GM18517 (cell line): ENCODE measurements around the gene YOD1.
"Not testable (repeated sequence)": the region's sequence is repeated elsewhere in the genome, so short reads cannot be mapped to it uniquely, and the experiment has no call there.

ENCODE experiments used
- ATAC-seq: cut with Tn5 transposase; IDR thresholded peaks from one replicate; pipeline ENCODE4 v1.9.1; 2021; ENCODE audit warnings: mild to moderate bottlenecking, moderate library complexity; ENCODE audit not compliant: unreplicated experiment

Gene YOD1

DNA sequence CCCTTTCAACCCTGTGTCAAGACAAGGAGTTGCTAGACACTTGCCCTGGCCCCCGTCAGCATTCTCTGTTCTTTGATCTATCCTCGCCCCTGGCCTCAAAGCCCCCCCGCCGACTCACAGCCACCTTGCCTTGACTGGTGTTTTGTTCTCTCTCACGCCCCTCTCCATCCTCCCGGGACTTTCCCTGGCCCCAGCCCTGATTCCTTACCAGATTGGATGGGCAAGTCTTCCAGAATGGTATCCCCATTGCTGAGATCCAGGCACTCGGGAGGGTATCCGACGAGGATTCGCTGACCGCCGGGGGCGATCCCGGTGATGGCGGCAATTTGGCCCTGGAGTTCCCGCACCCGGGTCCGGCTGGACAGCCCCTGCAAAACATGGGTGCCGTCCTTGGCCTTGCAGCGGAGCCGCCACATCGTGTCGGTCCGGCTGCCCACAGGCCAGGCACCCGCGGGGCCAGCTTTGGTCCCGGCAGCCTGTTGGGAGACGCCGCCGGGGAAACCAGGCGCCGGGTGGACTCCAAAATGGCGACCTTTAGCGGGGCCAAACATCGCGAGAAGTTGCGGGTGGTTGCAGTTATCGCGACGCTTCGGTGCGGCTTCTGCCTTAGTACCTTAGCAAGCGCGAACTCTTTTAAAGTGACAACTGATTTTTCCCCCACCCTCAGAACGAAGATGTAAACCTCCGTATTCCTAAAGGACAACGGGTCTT lies 373 bp downstream of the YOD1 start:
- ATAC-seq: peak; percentile 47

DNA sequence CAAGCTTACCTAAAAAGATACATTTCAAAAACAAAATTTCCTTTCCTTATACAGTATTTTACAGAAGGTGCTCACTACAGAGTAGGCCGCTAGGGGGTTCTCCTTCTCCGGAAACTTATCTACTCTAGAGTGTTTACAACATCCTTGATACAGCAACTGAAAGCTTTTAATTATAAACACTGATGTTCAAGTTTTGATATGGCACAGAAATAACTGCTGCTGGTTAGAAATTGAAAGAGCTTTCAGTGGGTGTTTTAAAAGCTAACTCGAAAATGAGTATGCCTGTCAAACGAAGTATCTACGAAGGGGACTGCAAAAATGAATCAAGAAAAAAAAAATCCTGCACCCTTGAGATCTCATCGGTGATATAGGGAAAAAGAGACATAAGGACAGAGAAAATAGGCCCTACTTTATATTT lies 1.0 kb downstream of the YOD1 start:
- peak; percentile 39 for ATAC-seq

DNA sequence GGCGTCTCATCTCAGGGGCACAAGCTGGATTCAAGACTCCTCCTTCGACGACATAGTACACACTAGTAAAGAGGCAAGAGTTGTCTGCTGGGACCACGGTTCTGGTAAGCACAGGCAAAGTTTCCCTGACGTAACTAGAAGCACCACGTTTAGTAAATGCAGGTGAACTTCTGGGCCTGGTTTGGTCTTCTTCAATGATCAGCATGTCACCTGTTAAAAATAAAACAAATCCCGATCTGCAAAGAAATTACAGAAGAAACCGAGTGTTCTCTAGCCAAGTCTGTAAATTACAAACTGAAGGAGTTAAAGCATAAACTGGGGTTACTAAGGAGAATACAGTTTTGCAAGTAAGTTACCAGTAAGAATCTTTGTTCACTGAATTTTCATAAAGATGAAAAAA lies 1.5 kb downstream of the YOD1 start:
- no peak for ATAC-seq

DNA sequence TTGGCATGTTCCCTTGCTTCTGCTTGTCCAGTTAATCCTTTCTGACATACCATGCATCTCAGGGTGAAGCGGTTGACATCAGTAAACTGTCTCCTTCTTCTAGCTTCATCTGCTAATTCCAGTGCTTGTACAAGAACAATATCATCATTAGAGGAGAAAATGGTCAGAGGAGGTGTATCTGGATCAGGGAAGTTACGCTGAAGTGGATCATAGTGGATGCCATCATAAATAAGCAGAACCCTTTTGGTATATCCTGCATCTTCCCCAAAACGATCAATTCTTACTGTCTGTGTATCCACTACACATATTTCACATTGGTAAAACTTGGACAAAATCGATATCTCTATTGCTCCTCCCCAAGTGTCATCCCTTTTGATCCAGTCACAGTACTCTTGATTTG lies 2.0 kb downstream of the YOD1 start:
- no peak for ATAC-seq

DNA sequence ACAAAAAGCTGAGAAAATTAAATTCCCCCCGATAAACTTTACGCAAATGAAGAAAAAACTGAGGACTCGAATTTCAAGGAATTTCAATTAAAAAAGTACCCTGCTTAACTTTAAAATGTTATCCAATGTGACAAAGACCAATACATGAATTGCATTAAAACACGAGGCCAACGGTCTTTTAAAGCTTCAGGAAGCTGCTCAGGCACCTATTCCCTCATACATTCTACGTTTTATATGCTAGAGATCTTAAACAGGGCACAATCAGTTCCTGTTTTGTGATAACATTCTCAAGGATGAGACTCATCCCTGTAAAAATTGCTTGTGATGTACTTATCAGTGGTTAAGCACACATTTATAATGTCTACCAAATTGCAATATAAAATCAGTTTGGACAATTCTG lies 3.0 kb downstream of the YOD1 start:
- no peak for ATAC-seq

DNA sequence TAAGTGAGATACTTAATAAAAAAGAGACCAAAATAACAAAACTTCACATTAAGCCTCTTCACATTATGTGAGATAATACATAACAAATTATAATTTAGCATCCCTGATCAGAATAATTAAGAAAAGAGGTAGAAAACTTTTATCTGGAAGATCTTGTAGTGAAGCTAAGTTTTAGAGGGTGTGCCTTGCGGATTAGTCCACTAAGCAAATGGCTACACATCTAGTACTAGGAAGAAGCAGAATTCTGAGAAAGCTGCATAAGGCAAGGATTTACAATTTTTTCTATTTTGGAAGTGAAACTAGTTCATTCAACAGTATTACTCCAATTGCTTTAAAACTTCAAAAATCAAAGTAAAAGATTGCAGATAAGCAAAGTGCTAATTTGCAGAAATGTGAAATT lies 3.5 kb downstream of the YOD1 start:
- ATAC-seq: no peak

DNA sequence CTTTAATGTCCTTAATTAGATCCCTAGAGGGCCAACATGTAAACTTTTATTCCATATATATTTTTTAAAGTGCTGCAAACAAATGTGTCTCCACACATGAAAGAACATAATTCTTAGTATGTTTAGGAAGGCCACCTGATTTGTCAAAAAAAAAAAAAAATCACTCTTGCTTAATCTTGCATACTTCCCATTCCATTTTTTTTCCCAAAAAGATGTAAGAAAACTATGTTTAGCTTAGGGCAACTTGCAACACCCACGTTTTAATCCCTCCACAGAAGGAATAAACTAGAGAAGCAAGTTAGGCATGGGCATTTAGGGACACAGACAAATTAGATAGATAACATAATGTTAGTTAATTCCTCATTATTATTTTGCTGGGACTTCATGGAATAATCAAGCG lies 5.6 kb downstream of the YOD1 start:
- ATAC-seq: no peak

DNA sequence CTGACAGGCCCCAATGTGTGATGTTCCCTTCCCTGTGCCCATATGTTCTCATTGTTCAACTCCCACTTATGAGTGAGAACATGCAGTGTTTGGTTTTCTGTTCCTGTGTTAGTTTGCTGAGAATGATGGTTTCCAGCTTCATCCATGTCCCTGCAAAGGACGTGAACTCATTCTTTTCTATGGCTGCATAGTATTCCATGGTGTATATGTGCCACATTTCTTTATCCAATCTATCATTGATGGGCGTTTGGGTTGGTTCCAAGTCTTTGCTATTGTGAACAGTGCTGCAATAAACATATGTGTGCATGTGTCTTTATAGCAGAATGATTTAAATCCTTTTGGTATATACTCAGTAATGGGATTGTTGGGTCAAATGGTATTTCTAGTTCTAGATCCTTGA lies 9.6 kb downstream of the YOD1 start:
- not testable (repeated sequence) for ATAC-seq

DNA sequence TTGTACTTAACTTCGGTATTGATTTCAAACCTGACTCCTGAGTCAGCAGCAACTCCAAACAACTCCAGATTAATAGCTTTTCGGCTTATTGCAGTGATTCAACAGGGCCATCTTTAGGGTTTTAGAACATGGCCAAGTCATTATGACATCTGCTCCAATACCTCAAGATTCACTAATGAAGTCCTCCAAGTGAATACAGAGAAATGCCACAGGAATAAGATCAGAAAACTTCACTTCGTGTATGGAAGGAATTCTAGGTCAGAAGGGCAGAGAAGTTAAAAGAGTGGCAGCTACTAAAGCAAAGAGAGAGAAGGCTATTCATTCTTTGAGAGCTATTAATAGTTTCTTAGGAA lies 10.9 kb downstream of the YOD1 start:
- no peak for ATAC-seq

DNA sequence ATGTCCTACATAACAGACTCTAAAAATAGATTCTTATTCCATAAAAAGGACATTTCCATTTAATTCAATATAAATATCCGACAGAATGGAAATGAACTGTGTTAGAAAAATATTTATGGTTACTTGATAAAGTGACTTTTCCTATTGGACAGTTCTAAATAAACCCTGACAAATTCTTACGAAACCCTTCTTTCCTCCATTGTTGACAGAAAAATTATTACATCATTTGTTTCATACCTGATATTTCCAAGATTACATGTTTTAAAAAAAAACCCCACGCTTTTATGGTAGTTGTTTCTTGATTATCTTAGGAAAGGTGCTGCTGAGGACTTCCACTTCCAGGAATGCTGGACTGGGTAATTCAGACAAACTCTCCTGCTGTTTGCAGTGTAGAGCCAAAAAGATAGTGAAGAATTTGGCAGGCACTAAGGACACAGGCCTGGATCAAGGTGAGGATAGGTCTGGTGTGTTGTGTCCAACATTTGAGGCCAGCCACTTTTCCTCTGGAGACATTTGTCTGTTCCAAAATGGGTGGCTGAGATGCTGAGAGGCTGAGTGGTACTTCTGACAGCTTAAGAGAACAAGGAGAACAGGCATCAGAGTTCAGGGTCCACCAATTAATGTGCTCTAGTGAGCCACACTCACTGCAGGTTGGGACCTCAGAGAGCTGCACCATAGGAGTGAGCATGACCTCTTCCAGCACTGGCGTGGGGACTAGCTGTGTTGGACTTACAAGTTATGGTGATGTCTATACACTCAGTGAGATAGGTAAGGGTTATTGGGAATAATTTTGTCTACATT lies 11.4 kb downstream of the YOD1 start:
- ATAC-seq: no peak

DNA sequence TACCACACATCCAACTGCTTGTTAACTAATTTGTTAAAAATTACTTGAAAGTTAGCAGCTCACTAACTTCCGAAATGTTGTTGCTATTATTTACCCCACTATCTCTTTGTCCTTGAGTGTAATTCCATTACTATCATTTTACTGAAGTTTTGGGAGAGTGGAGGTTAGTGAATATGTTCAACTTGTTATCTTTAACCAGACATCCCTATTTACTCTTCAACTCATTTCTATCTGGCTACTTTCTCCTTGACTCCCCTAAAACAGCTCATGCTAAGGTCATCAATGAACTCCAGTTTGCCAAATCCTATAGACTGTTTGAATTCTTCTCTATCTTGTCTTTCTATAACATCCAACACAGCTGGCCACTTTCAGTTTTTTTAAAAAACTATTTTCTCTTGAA lies 14.1 kb downstream of the YOD1 start:
- no peak for ATAC-seq

DNA sequence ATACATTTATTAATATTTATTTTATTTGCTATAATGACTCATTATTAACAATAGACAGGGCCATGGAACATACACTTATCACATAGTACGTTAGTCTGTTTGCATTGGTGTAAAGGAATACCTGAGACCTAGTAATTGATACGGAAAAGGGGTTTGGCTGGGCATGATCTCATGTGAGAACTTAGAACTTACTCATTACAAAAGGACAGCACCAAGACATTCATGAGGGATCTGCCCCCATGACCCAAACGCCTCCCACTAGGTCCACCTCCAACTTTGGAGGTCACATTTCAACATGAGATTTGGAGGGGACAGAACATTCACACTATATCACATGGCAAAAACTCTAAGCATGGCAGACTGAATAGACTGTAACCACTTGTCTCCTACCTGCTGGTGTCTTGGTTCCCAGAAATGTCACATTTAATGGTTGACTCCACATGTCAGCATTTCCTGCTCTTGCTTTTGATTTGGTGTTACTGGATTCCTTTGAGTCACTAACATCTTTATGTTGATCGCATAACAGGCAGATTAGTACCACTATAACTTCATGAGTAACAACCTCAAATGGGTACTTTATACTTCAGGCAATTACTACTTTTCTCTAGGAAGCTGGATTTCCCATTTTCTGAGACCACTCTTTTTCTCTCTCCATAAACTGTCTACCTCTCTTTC lies 15.0 kb downstream of the YOD1 start:
- ATAC-seq: no peak

DNA sequence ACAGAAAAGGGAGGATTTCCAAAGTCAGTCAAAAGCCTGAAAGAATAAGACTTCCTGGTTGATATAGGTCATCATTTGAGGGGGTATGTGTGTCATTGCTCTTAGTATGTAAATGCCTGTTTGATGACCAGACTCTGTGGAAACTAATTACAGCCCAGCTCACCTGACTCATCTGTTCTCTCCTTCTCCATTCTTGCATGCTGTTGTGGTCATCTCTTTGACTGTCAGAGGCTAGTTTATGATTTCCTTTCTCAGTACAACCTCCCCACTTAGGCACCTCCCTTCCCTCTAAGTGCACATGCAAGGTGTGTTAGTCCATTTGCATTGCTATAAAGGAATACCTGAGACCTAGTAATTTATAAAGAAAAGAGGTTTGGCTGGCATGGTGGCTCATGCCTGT lies 16.0 kb downstream of the YOD1 start:
- no peak for ATAC-seq

DNA sequence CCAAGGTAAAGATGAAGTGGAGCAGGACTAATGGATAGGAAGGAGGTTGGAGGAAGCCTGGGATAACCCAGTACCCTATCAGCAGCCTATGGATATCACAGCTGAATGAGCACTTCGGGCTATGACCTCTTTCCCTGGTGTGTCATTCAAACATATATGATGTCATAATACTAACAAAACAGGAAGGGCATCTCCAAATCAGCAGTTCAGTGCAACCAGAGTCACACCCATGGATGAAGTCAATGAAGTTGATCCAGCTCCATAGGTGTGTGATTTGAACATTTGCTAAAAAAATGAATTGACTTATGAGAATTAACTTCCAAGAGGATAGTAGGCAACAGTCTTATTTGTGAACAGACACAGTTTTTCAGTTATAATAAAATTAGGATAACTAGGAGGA lies 16.8 kb downstream of the YOD1 start:
- ATAC-seq: no peak

DNA sequence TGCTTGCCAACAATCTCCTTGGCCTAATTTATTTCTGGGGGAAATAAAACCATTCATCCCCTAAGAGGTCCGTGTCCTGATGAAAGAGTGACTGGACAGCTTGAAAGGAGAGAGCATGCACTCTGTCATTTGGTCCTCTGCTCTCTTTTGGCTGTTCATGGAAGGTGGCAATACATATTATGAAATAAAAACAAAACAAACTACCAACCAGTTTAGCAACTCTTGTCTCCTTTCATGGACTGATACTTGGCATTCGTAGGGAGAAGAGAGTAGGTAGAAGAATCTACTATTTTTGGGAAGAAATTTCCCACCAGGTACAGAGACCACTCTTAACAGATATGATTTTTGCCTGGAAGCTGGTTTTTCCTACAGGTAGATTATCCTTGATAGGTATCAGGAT lies 17.7 kb downstream of the YOD1 start:
- no peak for ATAC-seq

DNA sequence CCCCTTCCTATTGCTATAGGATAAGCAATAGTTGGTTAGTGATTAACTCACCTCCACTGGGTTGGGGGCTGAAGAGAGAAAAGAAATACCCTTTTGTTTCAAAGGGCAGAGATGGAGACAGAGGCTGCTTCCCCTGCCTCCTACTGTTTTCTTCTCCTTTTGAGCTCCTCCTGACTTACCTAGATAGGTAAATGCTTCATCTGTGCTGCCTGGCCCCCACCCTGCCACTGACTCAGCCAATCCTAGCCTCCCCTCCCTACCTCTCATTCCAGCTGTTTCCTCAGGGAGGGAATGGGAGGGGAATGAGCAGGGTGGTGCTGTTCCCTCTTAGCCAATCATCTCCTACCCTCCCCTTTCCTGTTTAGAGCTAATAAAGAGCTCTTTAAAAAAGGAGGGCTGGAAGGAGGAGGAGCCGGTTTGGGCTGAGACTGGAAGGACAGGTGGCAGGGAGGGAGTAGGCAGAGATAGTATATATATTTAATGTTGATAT lies 18.4 kb downstream of the YOD1 start, which contains the start of gene C1orf116:
TSS of gene C1orf116 (minus strand) at position 229 of the 490 bp plus-strand sequence. CDS start 5,158 bp downstream, outside the sequence.
- no peak for ATAC-seq

DNA sequence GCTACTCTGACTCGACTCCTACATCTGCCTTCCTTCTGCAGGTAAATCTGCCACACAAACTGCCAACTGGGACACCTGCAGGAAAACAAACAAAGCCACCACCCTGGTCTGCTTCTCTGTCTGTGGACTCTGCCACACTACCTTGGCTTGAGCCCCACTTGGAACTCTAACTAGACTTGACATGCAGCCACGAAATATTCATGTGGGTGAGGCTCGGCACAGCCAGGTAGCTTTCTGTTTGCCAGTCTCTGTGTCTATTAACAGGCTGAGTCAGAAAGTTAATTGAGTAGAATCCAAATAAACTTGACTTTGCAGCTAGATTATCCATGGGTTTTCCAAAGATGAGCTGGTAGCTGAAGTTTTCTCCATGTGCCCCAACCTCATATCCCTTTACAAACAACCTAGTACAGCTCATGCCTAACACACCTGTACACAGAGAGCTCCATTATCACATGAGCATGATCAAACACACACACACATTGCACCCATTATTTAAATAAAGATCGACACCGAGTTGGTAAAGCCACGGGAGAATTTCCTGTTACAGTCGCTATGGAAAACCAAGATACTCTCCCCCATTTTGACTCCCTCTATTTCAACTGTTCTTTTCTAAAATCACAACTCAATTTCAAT lies 19.3 kb downstream of the YOD1 start:
- ATAC-seq: no peak

DNA sequence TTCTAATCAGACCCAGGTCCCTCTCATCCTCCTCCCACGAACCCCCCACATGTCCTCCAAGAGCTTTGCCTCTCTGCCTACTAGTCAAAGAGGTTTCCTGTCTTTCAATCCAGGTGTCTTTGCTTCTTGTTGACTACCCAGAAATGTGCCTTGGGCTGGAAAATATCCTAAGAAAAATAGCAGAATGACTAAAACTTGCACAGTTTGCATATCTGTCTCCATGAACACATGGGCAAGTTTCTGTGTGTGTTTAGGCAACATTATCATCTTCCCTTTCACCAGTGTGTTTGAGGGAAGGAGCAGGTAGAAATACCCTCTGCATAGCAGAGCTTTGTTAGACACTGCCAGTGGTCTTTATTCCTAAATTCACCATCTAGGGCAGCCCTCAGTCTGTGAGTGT lies 20.0 kb downstream of the YOD1 start:
- no peak for ATAC-seq

DNA sequence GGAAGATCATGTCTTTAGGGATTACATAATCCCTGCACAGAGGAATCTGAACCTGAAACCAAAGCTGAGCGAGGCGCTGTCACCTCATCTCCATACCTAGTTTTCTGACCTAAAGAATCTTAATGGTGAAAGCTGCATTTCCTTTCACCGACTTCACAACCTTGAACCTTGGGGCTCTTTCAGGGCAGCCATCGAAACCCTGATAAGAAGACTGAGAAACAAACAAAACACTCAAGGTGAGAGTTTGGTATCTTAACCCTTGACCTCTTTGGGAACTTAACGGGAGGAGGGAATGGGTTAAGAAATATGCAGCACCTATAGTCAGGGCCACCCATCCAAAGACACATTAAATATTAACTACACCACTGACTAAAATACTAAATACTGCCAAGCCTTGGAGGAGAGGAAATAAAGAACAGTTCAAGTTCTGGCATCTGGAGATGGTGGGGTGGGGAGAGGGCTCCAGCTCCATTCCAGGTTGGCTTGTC lies 20.4 kb downstream of the YOD1 start:
- no peak for ATAC-seq

DNA sequence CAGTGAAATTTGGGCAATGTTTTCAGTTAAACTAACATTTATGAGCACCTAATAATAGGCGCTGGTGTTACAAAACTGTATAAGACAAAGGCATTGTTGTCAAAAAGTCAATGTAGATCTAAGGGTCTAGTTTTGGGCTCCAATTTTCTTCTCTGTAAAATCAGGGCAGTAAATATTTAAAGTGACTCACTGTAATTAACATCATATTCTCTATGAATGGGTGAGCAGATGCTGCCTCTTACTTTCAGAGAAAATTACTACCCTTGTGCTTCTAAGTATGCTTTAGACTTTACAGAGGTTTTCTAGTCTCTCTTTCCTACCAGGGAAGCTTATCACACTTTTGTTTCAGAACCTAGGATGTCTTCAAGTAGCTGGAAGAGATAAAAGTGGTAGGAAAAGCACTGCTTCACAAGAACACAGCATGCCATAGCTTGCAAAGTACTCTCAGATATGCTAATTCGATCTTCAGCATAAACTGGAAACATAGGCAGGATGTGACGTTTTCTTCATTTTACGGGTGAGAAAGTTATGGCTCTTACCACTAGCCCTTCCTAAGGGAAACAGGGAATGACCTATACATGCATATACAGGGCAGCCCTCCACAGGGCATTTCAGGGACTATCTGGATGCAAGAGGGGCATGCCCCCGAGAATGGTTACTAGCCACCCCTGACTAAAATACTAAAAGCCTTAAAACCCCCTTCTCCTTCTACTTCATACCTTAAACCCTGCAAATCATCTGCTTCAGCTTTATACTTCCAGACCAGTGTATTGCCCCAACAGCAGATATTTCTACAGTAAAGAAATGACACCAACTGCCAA lies 21.1 kb downstream of the YOD1 start:
- no peak for ATAC-seq
